Mucosa of rectum (tissue), 2 donors: ENCODE data around the gene PIMREG.
A peak's percentile ranks its signal among the peaks of the same experiment; 100 is the strongest.

Source experiments
- H3K27ac ChIP-seq, 2 donors: one replicate each; pipeline ENCODE4 v1.7.0; 2013; ENCODE audit warnings: inconsistent platforms in 2 of 2, low read depth in 2 of 2, low read length in 2 of 2
- H3K27me3 ChIP-seq, 2 donors: one replicate each; pipeline ENCODE4 v1.7.0; 2013; ENCODE audit warnings: low read length in 2 of 2; ENCODE audit not compliant: control insufficient read depth in 2 of 2, insufficient read depth in 2 of 2
- H3K36me3 ChIP-seq, 2 donors: one replicate each; pipeline ENCODE4 v1.7.0; 2013; ENCODE audit warnings: low read length in 2 of 2; ENCODE audit not compliant: control insufficient read depth in 2 of 2, insufficient read depth in 2 of 2
- H3K4me1 ChIP-seq, 2 donors: one replicate each; pipeline ENCODE4 v1.7.0; 2013; ENCODE audit warnings: low read length in 2 of 2, mild to moderate bottlenecking in 1 of 2; ENCODE audit not compliant: control insufficient read depth in 2 of 2, insufficient read depth in 2 of 2
- H3K4me3 ChIP-seq, 2 donors: one replicate each; pipeline ENCODE4 v1.7.0; 2013; ENCODE audit warnings: low read length in 2 of 2
- H3K9ac ChIP-seq, 2 donors: one replicate each; pipeline ENCODE4 v1.7.0; 2013; ENCODE audit warnings: low read length in 2 of 2, low read depth in 1 of 2, mild to moderate bottlenecking in 1 of 2
- H3K9me3 ChIP-seq, 2 donors: one replicate each; pipeline ENCODE4 v1.7.0; 2013; ENCODE audit warnings: low read length in 2 of 2; ENCODE audit not compliant: control insufficient read depth in 2 of 2
- donor health status: healthy.
- donor health status: Normal muscosa, but diverticular disease.

Gene PIMREG

GRCh38 chr17:6488008-6488539, 43.8 kb downstream of the PIMREG start:
- H3K27me3 ChIP-seq, result no peaks in the 10 kb centered on the region
- no peak overlapping the region for H3K27ac ChIP-seq
- H3K4me1 ChIP-seq, result no peaks in the 10 kb centered on the region
- H3K9ac ChIP-seq, result no peak overlapping the region
- no peaks in the 10 kb centered on the region for H3K36me3 ChIP-seq
- H3K9me3 ChIP-seq, result no peaks in the 10 kb centered on the region
- H3K4me3 ChIP-seq, result no peak overlapping the region

GRCh38 chr17:6489016-6489550, 44.8 kb downstream of the PIMREG start:
- Histone ChIP-seq H3K27ac (no peak overlapping the region), H3K4me1 (peaks cover 0 to under 1% of the 10 kb centered on the region in 2 donors), H3K36me3 (no peaks in the 10 kb centered on the region), H3K4me3 (no peak overlapping the region), H3K9ac (no peak overlapping the region), H3K9me3 (no peaks in the 10 kb centered on the region), H3K27me3 (no peaks in the 10 kb centered on the region)

GRCh38 chr17:6491071-6491700, 46.9 kb downstream of the PIMREG start:
- Histone ChIP-seq H3K36me3 (no peaks in the 10 kb centered on the region), H3K4me1 (peaks cover 3% of the 10 kb centered on the region in 2 donors), H3K27me3 (no peaks in the 10 kb centered on the region), H3K9me3 (no peaks in the 10 kb centered on the region), H3K9ac (no peak overlapping the region), H3K4me3 (no peak overlapping the region), H3K27ac (no peak overlapping the region)

- no peaks in the 10 kb centered on the region for H3K36me3 ChIP-seq
- peaks cover 3% of the 10 kb centered on the region in 2 donors for H3K4me1 ChIP-seq
- no peaks in the 10 kb centered on the region for H3K27me3 ChIP-seq
- no peak overlapping the region for H3K27ac ChIP-seq
- H3K9me3 ChIP-seq, result no peaks in the 10 kb centered on the region
- no peak overlapping the region for H3K4me3 ChIP-seq
- H3K9ac ChIP-seq, result no peak overlapping the region
Measured at GRCh38 chr17:6492892-6493674, 48.8 kb downstream of the PIMREG start.

GRCh38 chr17:6494239-6494941, 50.1 kb downstream of the PIMREG start:
- no peaks in the 10 kb centered on the region for H3K27me3 ChIP-seq
- H3K9ac ChIP-seq, result no peak overlapping the region
- H3K36me3 ChIP-seq, result no peaks in the 10 kb centered on the region
- peak overlapping the region; percentile 70 to 71 for H3K27ac ChIP-seq
- H3K9me3 ChIP-seq, result no peaks in the 10 kb centered on the region
- peaks cover 3% of the 10 kb centered on the region in 2 donors for H3K4me1 ChIP-seq
- no peak overlapping the region for H3K4me3 ChIP-seq

- Histone ChIP-seq H3K9me3 (no peaks in the 10 kb centered on the region), H3K27ac (no peak overlapping the region), H3K36me3 (no peaks in the 10 kb centered on the region), H3K9ac (no peak overlapping the region), H3K27me3 (no peaks in the 10 kb centered on the region), H3K4me3 (no peak overlapping the region), H3K4me1 (peaks cover 3% of the 10 kb centered on the region in 2 donors)
Measured at GRCh38 chr17:6495450-6496115, 51.3 kb downstream of the PIMREG start.

GRCh38 chr17:6496116-6496481, 51.8 kb downstream of the PIMREG start:
- Histone ChIP-seq H3K36me3 (no peaks in the 10 kb centered on the region), H3K9ac (no peak overlapping the region), H3K4me3 (no peak overlapping the region), H3K27me3 (no peaks in the 10 kb centered on the region), H3K9me3 (no peaks in the 10 kb centered on the region), H3K4me1 (peaks cover 3 to 5% of the 10 kb centered on the region in 2 donors), H3K27ac (no peak overlapping the region)

GRCh38 chr17:6496640-6497441, 52.6 kb downstream of the PIMREG start:
- Histone ChIP-seq H3K27ac (no peak overlapping the region), H3K27me3 (no peaks in the 10 kb centered on the region), H3K9me3 (no peaks in the 10 kb centered on the region), H3K4me3 (no peak overlapping the region), H3K4me1 (peaks cover 3 to 5% of the 10 kb centered on the region in 2 donors), H3K9ac (no peak overlapping the region), H3K36me3 (no peaks in the 10 kb centered on the region)

GRCh38 chr17:6497496-6498221, 53.4 kb downstream of the PIMREG start:
- no peaks in the 10 kb centered on the region for H3K9me3 ChIP-seq
- no peaks in the 10 kb centered on the region for H3K27me3 ChIP-seq
- no peak overlapping the region for H3K9ac ChIP-seq
- H3K27ac ChIP-seq, result no peak overlapping the region
- H3K36me3 ChIP-seq, result no peaks in the 10 kb centered on the region
- H3K4me3 ChIP-seq, result no peak overlapping the region
- H3K4me1 ChIP-seq, result peaks cover 3 to 5% of the 10 kb centered on the region in 2 donors
